Measurements from ENCODE around the gene SLC11A1.

- TF ChIP-seq CTCF (conservative IDR thresholded peaks at IDR 0.05) (no peak), EZH2 (IDR thresholded peaks at IDR 0.05; ENCODE audit: low read depth) (no peak)
Observed at GRCh38 chr2:218428846-218429558, 46.9 kb downstream of the SLC11A1 start.
